SK-N-SH (cell line): ENCODE results near the gene HOMER2. TPM values are rescaled to one million over a fixed set of nuclear protein-coding genes. Genes with fewer than 3 reads are reported as not detected.

Experiments
- CTCF ChIA-PET: fragments of 300-600, 350-600 bp; formaldehyde crosslinking; extraction: SDS; loops from one replicate; lab custom pipeline; 2021; lab: Yijun Ruan, JAX
- POLR2A ChIA-PET: fragments of 350-600 bp; sonication (Branson Sonifier 250); formaldehyde crosslinking; extraction: SDS; loops from one replicate; lab custom pipeline; 2020; ENCODE audit warnings: antibody characterized with exemption, inconsistent platforms; lab: Yijun Ruan, JAX
- DNase-seq: peaks from one replicate; pipeline ENCODE4 v3.0.0; 2012
- H2AFZ ChIP-seq: fragments of 200-600 bp; sonication (generic); 2 replicates; pipeline ENCODE4 v1.8.1; 2016; ENCODE audit warnings: antibody characterized with exemption, mild to moderate bottlenecking, low read depth
- H3F3A ChIP-seq: fragments of 200-600 bp; sonication (generic); replicated peaks from 2 replicates; pipeline ENCODE3; 2016; ENCODE audit warnings: antibody characterized with exemption, mild to moderate bottlenecking; ENCODE audit not compliant: insufficient read depth
- H3K27ac ChIP-seq, 2 experiments: fragments of 200-500 bp in 1 of 2; fragments of 200-600 bp in 1 of 2; sonication (Bioruptor generic) in 1 of 2; sonication (generic), shearing (Covaris generic) in 1 of 2; 2 replicates each; pipeline versions ENCODE4 v1.5.1 to v1.6.1; 2014 to 2016; ENCODE audit warnings: low read depth in 2 of 2, inconsistent platforms in 1 of 2, low read length in 1 of 2, mild to moderate bottlenecking in 1 of 2, mixed read lengths in 1 of 2
- H3K27me3 ChIP-seq: fragments of 200-600 bp; sonication (generic), shearing (Covaris generic); 2 replicates; pipeline ENCODE4 v1.6.1; 2016; ENCODE audit warnings: mixed run types; ENCODE audit not compliant: insufficient read depth
- H3K36me3 ChIP-seq, 2 experiments: fragments of 200-500 bp in 1 of 2; fragments of 200-600 bp in 1 of 2; sonication (Bioruptor generic) in 1 of 2; sonication (generic) in 1 of 2; replicated peaks in 1 of 2; 2 replicates each; pipeline versions ENCODE3 to v1.5.1; 2014 to 2016; ENCODE audit warnings: low read length in 1 of 2, mild to moderate bottlenecking in 1 of 2; ENCODE audit not compliant: insufficient read depth in 2 of 2, control insufficient read depth in 1 of 2
- H3K4me1 ChIP-seq, 2 experiments: fragments of 200-500 bp in 1 of 2; fragments of 200-600 bp in 1 of 2; sonication (Bioruptor generic) in 1 of 2; sonication (generic), shearing (Covaris generic) in 1 of 2; 2 replicates each; pipeline versions ENCODE4 v1.5.1 to v1.6.1; 2014 to 2016; ENCODE audit warnings: low read depth in 1 of 2, low read length in 1 of 2, mixed run types in 1 of 2; ENCODE audit not compliant: insufficient read depth in 2 of 2, control insufficient read depth in 1 of 2
- H3K4me2 ChIP-seq: fragments of 200-600 bp; sonication (generic), shearing (Covaris generic); 2 replicates; pipeline ENCODE4 v1.6.1; 2017; ENCODE audit warnings: mixed run types
- H3K4me3 ChIP-seq, 2 experiments: fragments of 200-500 bp in 1 of 2; fragments of 200-600 bp in 1 of 2; sonication (Bioruptor generic) in 1 of 2; sonication (generic), shearing (Covaris generic) in 1 of 2; 2 replicates each; pipeline versions ENCODE4 v1.5.1 to v1.8.1; 2014 to 2016; ENCODE audit warnings: low read depth in 2 of 2, inconsistent platforms in 1 of 2, low read length in 1 of 2, mild to moderate bottlenecking in 1 of 2, mixed read lengths in 1 of 2, moderate library complexity in 1 of 2
- H3K79me2 ChIP-seq: fragments of 200-600 bp; sonication (generic); 2 replicates; pipeline ENCODE4 v1.8.1; 2017; ENCODE audit warnings: mild to moderate bottlenecking; ENCODE audit not compliant: insufficient read depth
- H3K9ac ChIP-seq: fragments of 200-600 bp; sonication (generic); 2 replicates; pipeline ENCODE4 v1.6.1; 2017; ENCODE audit warnings: mixed run types
- H3K9me2 ChIP-seq: fragments of 200-600 bp; sonication (generic); 2 replicates; pipeline ENCODE4 v1.6.1; 2017; ENCODE audit warnings: mixed run types
- H3K9me3 ChIP-seq: fragments of 200-600 bp; sonication (generic); 2 replicates; pipeline ENCODE4 v1.6.1; 2017; ENCODE audit warnings: mixed run types, mild to moderate bottlenecking, moderate library complexity
- H4K20me1 ChIP-seq: fragments of 200-600 bp; sonication (generic); 2 replicates; pipeline ENCODE4 v1.6.1; 2017; ENCODE audit warnings: mild to moderate bottlenecking, mixed run types; ENCODE audit not compliant: insufficient read depth
- CHD2 ChIP-seq: fragments of 150-350 bp; IDR thresholded peaks from 2 replicates; pipeline ENCODE4 v1.6.1; 2018; ENCODE audit warnings: low read length; ENCODE audit not compliant: partially characterized antibody
- ELF1 ChIP-seq: IDR thresholded peaks from 2 replicates; pipeline ENCODE4 v1.4.0; 2012
- FOXJ3 ChIP-seq: sonication (generic); formaldehyde crosslinking; IDR thresholded peaks from 2 replicates; pipeline ENCODE4 v1.5.1; 2020; ENCODE audit warnings: mild to moderate bottlenecking, missing genetic modification reagents
- GABPA ChIP-seq: IDR thresholded peaks from 2 replicates; pipeline ENCODE4 v1.4.0; 2012; ENCODE audit warnings: low read depth, mild to moderate bottlenecking
- IRF3 ChIP-seq: fragments of 150-350 bp; IDR thresholded peaks from 2 replicates; pipeline ENCODE4 v1.6.1; 2016; ENCODE audit warnings: mild to moderate bottlenecking, low read depth, low read length
- MEF2A ChIP-seq: IDR thresholded peaks from 2 replicates; pipeline ENCODE4 v1.4.0; 2012; ENCODE audit warnings: low read depth, borderline replicate concordance
- PBX3 ChIP-seq: IDR thresholded peaks from 2 replicates; pipeline ENCODE4; 2012
- RCOR1 ChIP-seq: fragments of 150-350 bp; IDR thresholded peaks from 2 replicates; pipeline ENCODE4 v1.6.1; 2017; ENCODE audit warnings: antibody characterized with exemption, low read length
- REST ChIP-seq: IDR thresholded peaks from 2 replicates; pipeline ENCODE4 v1.6.1; 2012; ENCODE audit warnings: mild to moderate bottlenecking, low read depth, low read length, moderate library complexity
- SMC3 ChIP-seq: IDR thresholded peaks from 2 replicates; pipeline ENCODE4 v1.6.1; 2012; ENCODE audit warnings: low read depth, low read length, improper control_type of control experiment
- TAF1 ChIP-seq: IDR thresholded peaks from 2 replicates; pipeline ENCODE4 v1.6.1; 2012; ENCODE audit warnings: low read depth, mild to moderate bottlenecking, low read length, moderate library complexity, borderline replicate concordance
- YY1 ChIP-seq: IDR thresholded peaks from 2 replicates; pipeline ENCODE4 v1.4.0; 2012; ENCODE audit warnings: low read depth, mild to moderate bottlenecking
- WGBS: methylation state at CpG from one replicate; pipeline ENCODE4 v1.1.6; 2017; ENCODE audit warnings: low lambda C conversion rate; 5-methylcytosine and 5-hydroxymethylcytosine counted together
- polyA plus RNA-seq, 3 experiments: library from polyadenylated mRNA; depleted of rRNA; stranded (reverse); fragments of >200 nt; gene quantifications; 2 replicates each; pipeline ENCODE4 v1.2.3, GENCODE V29; 2012

The HOMER2 gene
- polyA plus RNA-seq, 1 of the 3 experiments (the other 2 are of a cell fraction), result 7.3 TPM

- no peaks in the 10 kb centered on the region for H4K20me1 ChIP-seq
- no peaks in the 10 kb centered on the region for H3K79me2 ChIP-seq
- no peak overlapping the region for H3K4me2 ChIP-seq
- no peak overlapping the region for H3K4me3 ChIP-seq
- CTCF ChIA-PET, result interaction anchor here (0.6 to 1.3 kb wide), 3 partner anchors 11 to 174 kb away, joined by 3 read pairs; no protein-coding TSS in a partner anchor
- 78% methylated on average over 3 of the region's 3 CpGs for WGBS
- TF ChIP-seq ELF1 (no peak), IRF3 (no peak), MEF2A (no peak), REST (no peak), GABPA (no peak), TAF1 (no peak), SMC3 (no peak)
- no peak overlapping the region for H3K9ac ChIP-seq
- no peaks in the 10 kb centered on the region for H3K36me3 ChIP-seq
- no peaks in the 10 kb centered on the region for H3K4me1 ChIP-seq
- no peaks in the 10 kb centered on the region for H3F3A ChIP-seq
- H2AFZ ChIP-seq, result no peak overlapping the region
- POLR2A ChIA-PET, result no interaction called here
- no peak for DNase-seq
- H3K9me3 ChIP-seq, result no peaks in the 10 kb centered on the region
- H3K9me2 ChIP-seq, result no peaks in the 10 kb centered on the region
- no peak overlapping the region for H3K27ac ChIP-seq
- H3K27me3 ChIP-seq, result no peaks in the 10 kb centered on the region
Measured at GRCh38 chr15:82931221-82931620, 21.3 kb downstream of the HOMER2 start.

GRCh38 chr15:82930461-82930860 is 22.1 kb downstream of the HOMER2 start:
- Histone ChIP-seq H3K27ac (no peak overlapping the region), H3F3A (no peaks in the 10 kb centered on the region), H2AFZ (no peak overlapping the region), H3K9ac (no peak overlapping the region), H4K20me1 (no peaks in the 10 kb centered on the region), H3K4me1 (no peaks in the 10 kb centered on the region), H3K36me3 (no peaks in the 10 kb centered on the region), H3K79me2 (no peaks in the 10 kb centered on the region), H3K27me3 (no peaks in the 10 kb centered on the region), H3K4me3 (no peak overlapping the region), H3K9me2 (no peaks in the 10 kb centered on the region), H3K4me2 (no peak overlapping the region), H3K9me3 (no peaks in the 10 kb centered on the region)
- no peak for DNase-seq
- TF ChIP-seq YY1 (no peak), CHD2 (no peak), FOXJ3 (no peak), PBX3 (no peak), RCOR1 (no peak), IRF3 (no peak)
- 80% methylated on average over 1 of the region's 2 CpGs for WGBS
- ChIA-PET CTCF (interaction anchor here (1.0 kb wide), 1 partner anchor 399 kb away, joined by 4 read pairs; no protein-coding TSS in a partner anchor), POLR2A (no interaction called here)
